Measurements from ENCODE around the gene DLD. TPM values are rescaled to one million over a fixed set of nuclear protein-coding genes. Genes with fewer than 3 reads are reported as not detected.

DLD gene
- total RNA-seq, 2 experiments from 2014 or later, result 43.8 to 82.3 TPM

DNA sequence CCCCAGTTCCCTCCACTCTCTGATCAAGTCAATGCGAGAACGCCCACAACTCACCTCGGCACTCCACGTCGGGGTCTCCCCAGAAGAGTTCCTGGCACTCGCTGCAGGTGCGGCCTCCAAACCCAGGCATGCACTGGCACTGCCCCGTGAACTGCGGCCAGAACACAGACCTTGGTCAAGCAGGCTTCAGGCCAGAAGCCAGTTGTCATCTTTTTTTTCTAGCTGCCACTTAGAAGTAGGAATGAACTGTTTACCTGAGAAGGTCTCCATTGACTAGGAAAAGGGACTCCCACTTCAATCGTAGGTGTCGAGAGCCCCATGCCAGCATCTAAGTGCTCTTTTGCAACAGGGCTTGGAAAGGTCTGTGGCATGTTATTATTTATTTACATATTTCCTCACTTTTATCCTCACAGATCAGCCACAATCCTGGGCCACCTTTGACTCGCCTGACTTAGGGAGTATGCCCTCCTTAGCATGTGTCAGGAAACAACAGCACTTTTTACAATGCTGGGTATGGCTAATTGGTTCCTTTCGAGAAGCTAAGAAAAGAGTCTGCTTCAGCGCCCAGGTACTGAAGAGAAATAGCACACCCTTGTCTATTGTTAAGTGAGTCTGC, 60.3 kb downstream of the DLD start:
- no peaks in the 10 kb centered on the region for H3K9me2 ChIP-seq (ENCODE audit: insufficient read depth, low read length)
- no peaks in the 10 kb centered on the region for H3K4me1 ChIP-seq (ENCODE audit: insufficient read depth, low read length, poor library complexity, severe bottlenecking)
- no peaks in the 10 kb centered on the region for H4K20me1 ChIP-seq (ENCODE audit: insufficient read depth, low read length)
- BruUV-seq (replicated peaks), result no TSS peak
- H3K27ac ChIP-seq (ENCODE audit: low read depth, low read length, poor library complexity, severe bottlenecking), result no peak overlapping the region
- no peak for DNase-seq (ENCODE audit: low spot score)
- ChIA-PET POLR2A (interaction anchor here (0.6 kb wide), 2 partner anchors 32 to 507 kb away, joined by 3 read pairs; no protein-coding TSS in a partner anchor), CTCF (ENCODE audit: unreplicated experiment) (no interaction called here)
- intact Hi-C loops (cut with micrococcal nuclease; ENCODE audit: unreplicated experiment), result no loop called here
- H3K4me3 ChIP-seq (ENCODE audit: low read depth, low read length, poor library complexity, severe bottlenecking), result no peak overlapping the region
- H3K4me2 ChIP-seq (ENCODE audit: low read length), result no peak overlapping the region
- H2AFZ ChIP-seq (ENCODE audit: low read length), result no peak overlapping the region
- no peak for TF ChIP-seq CTCF (conservative IDR thresholded peaks at IDR 0.05; ENCODE audit: low read length)
- TF ChIP-seq EZH2phosphoT487 (IDR thresholded peaks at IDR 0.05; ENCODE audit: borderline replicate concordance, low read depth, low read length), result no peak
- H3K9me3 ChIP-seq (ENCODE audit: low read length), result no peaks in the 10 kb centered on the region
- no peaks in the 10 kb centered on the region for H3K36me3 ChIP-seq (ENCODE audit: insufficient read depth, low read length)
- no peaks in the 10 kb centered on the region for H3K79me2 ChIP-seq (ENCODE audit: insufficient read depth, low read depth, low read length)

GRCh38 chr7:107951896-107952295, 60.9 kb downstream of the DLD start:
- Histone ChIP-seq H3K9me3 (ENCODE audit: low read length) (no peaks in the 10 kb centered on the region), H3K79me2 (ENCODE audit: insufficient read depth, low read depth, low read length) (no peaks in the 10 kb centered on the region), H3K4me1 (ENCODE audit: insufficient read depth, low read length, poor library complexity, severe bottlenecking) (no peaks in the 10 kb centered on the region), H3K4me3 (ENCODE audit: low read depth, low read length, poor library complexity, severe bottlenecking) (no peak overlapping the region), H4K20me1 (ENCODE audit: insufficient read depth, low read length) (no peaks in the 10 kb centered on the region), H2AFZ (ENCODE audit: low read length) (no peak overlapping the region), H3K4me2 (ENCODE audit: low read length) (no peak overlapping the region), H3K9me2 (ENCODE audit: insufficient read depth, low read length) (no peaks in the 10 kb centered on the region), H3K36me3 (ENCODE audit: insufficient read depth, low read length) (no peaks in the 10 kb centered on the region), H3K27ac (ENCODE audit: low read depth, low read length, poor library complexity, severe bottlenecking) (no peak overlapping the region)
- POLR2A ChIA-PET, result interaction anchor here (0.6 kb wide), 1 partner anchor 508 kb away, joined by 3 read pairs; no protein-coding TSS in a partner anchor
- intact Hi-C loops (cut with micrococcal nuclease; ENCODE audit: unreplicated experiment), result no loop called here
- no TSS peak for BruUV-seq (replicated peaks)
- CTCF ChIA-PET (ENCODE audit: unreplicated experiment), result no interaction called here
- no peak for TF ChIP-seq EZH2phosphoT487 (IDR thresholded peaks at IDR 0.05; ENCODE audit: borderline replicate concordance, low read depth, low read length)
- no peak for TF ChIP-seq CTCF (conservative IDR thresholded peaks at IDR 0.05; ENCODE audit: low read length)
- DNase-seq (ENCODE audit: low spot score), result no peak

- H3K4me2 ChIP-seq (ENCODE audit: low read length), result no peak overlapping the region
Measured at GRCh38 chr7:107953265-107953923, 62.4 kb downstream of the DLD start.

More at GRCh38 chr7:107953265-107953923, 62.4 kb downstream of the DLD start:
- Histone ChIP-seq H4K20me1 (ENCODE audit: insufficient read depth, low read length) (no peaks in the 10 kb centered on the region), H3K27ac (ENCODE audit: low read depth, low read length, poor library complexity, severe bottlenecking) (no peak overlapping the region), H3K4me3 (ENCODE audit: low read depth, low read length, poor library complexity, severe bottlenecking) (no peak overlapping the region), H3K36me3 (ENCODE audit: insufficient read depth, low read length) (no peaks in the 10 kb centered on the region), H3K9me2 (ENCODE audit: insufficient read depth, low read length) (no peaks in the 10 kb centered on the region), H3K9me3 (ENCODE audit: low read length) (no peaks in the 10 kb centered on the region), H3K4me1 (ENCODE audit: insufficient read depth, low read length, poor library complexity, severe bottlenecking) (no peaks in the 10 kb centered on the region), H3K79me2 (ENCODE audit: insufficient read depth, low read depth, low read length) (no peaks in the 10 kb centered on the region), H2AFZ (ENCODE audit: low read length) (no peak overlapping the region)
- no peak for DNase-seq (ENCODE audit: low spot score)
- CTCF ChIA-PET (ENCODE audit: unreplicated experiment), result no interaction called here
- POLR2A ChIA-PET, result interaction anchor here (0.7 kb wide), 1 partner anchor 250 kb away, joined by 4 read pairs; no protein-coding TSS in a partner anchor
- BruUV-seq (replicated peaks), result no TSS peak
- intact Hi-C loops (cut with micrococcal nuclease; ENCODE audit: unreplicated experiment), result no loop called here
- TF ChIP-seq EZH2phosphoT487 (IDR thresholded peaks at IDR 0.05; ENCODE audit: borderline replicate concordance, low read depth, low read length) (no peak), CTCF (conservative IDR thresholded peaks at IDR 0.05; ENCODE audit: low read length) (no peak)
